Neural crest cell (in vitro differentiated cells): ENCODE results near the gene ACSL1. TPM values are rescaled to one million over a fixed set of nuclear protein-coding genes. Genes with fewer than 3 reads are reported as not detected.

Experiments
- DNase-seq: peaks from one replicate; pipeline ENCODE4 v3.0.0; 2021; ENCODE audit warnings: low read depth, mixed read lengths, low spot score
- H3K27ac Mint-ChIP-seq: one replicate; pipeline ENCODE4 v1.8.0; 2021; ENCODE audit warnings: mild to moderate bottlenecking, mixed read lengths; ENCODE audit not compliant: unreplicated experiment
- H3K27me3 Mint-ChIP-seq: 2 replicates; pipeline ENCODE4 v1.8.0; 2021; ENCODE audit warnings: low read depth, mild to moderate bottlenecking, mixed read lengths
- H3K36me3 Mint-ChIP-seq: 2 replicates; pipeline ENCODE4 v1.8.0; 2021; ENCODE audit warnings: low read depth, mild to moderate bottlenecking, mixed read lengths
- H3K4me1 Mint-ChIP-seq: 2 replicates; pipeline ENCODE4 v1.8.0; 2021; ENCODE audit warnings: mixed read lengths
- H3K4me3 Mint-ChIP-seq: one replicate; pipeline ENCODE4 v1.8.0; 2021; ENCODE audit warnings: mild to moderate bottlenecking, mixed read lengths
- H3K9me3 Mint-ChIP-seq: 2 replicates; pipeline ENCODE4 v1.8.0; 2021; ENCODE audit warnings: mixed read lengths
- total RNA-seq: library from RNA; stranded (reverse); gene quantifications from 2 replicates; pipeline ENCODE4 v1.2.1, GENCODE V29; 2021
- TF ChIP-seq, protein P1 (sequence below): fragments of 200-600 bp; sonication (generic); conservative IDR thresholded peaks from 2 replicates; pipeline ENCODE4 v1.5.0; 2021; ENCODE audit warnings: antibody characterized with exemption, mild to moderate bottlenecking

Gene ACSL1
- total RNA-seq, 1 donor from 2014 or later: 10.4 TPM

- no peaks in the 10 kb centered on the region for H3K27me3 Mint-ChIP-seq
- TF ChIP-seq, protein P1, sequence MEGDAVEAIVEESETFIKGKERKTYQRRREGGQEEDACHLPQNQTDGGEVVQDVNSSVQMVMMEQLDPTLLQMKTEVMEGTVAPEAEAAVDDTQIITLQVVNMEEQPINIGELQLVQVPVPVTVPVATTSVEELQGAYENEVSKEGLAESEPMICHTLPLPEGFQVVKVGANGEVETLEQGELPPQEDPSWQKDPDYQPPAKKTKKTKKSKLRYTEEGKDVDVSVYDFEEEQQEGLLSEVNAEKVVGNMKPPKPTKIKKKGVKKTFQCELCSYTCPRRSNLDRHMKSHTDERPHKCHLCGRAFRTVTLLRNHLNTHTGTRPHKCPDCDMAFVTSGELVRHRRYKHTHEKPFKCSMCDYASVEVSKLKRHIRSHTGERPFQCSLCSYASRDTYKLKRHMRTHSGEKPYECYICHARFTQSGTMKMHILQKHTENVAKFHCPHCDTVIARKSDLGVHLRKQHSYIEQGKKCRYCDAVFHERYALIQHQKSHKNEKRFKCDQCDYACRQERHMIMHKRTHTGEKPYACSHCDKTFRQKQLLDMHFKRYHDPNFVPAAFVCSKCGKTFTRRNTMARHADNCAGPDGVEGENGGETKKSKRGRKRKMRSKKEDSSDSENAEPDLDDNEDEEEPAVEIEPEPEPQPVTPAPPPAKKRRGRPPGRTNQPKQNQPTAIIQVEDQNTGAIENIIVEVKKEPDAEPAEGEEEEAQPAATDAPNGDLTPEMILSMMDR: no peak
- no peaks in the 10 kb centered on the region for H3K9me3 Mint-ChIP-seq
- H3K4me1 Mint-ChIP-seq: peaks cover 3% of the 10 kb centered on the region
- no peak for DNase-seq
- no peak overlapping the region for H3K4me3 Mint-ChIP-seq
- H3K36me3 Mint-ChIP-seq: peaks cover 4% of the 10 kb centered on the region
- H3K27ac Mint-ChIP-seq: no peak overlapping the region
Measured at GRCh38 chr4:184764601-184765000, 61.2 kb downstream of the ACSL1 start.

GRCh38 chr4:184763150-184763780, 62.5 kb downstream of the ACSL1 start:
- H3K4me3 Mint-ChIP-seq: no peak overlapping the region
- H3K27ac Mint-ChIP-seq: no peak overlapping the region
- no peaks in the 10 kb centered on the region for H3K27me3 Mint-ChIP-seq
- H3K36me3 Mint-ChIP-seq: peaks cover 6% of the 10 kb centered on the region
- no peaks in the 10 kb centered on the region for H3K9me3 Mint-ChIP-seq
- no peak for DNase-seq
- TF ChIP-seq, protein P1: no peak
- no peaks in the 10 kb centered on the region for H3K4me1 Mint-ChIP-seq

- H3K4me1 Mint-ChIP-seq: peaks cover 3% of the 10 kb centered on the region
- no peak overlapping the region for H3K4me3 Mint-ChIP-seq
- no peaks in the 10 kb centered on the region for H3K9me3 Mint-ChIP-seq
- H3K27me3 Mint-ChIP-seq: no peaks in the 10 kb centered on the region
- peaks cover 6% of the 10 kb centered on the region for H3K36me3 Mint-ChIP-seq
- DNase-seq: no peak
- TF ChIP-seq, protein P1: no peak
- no peak overlapping the region for H3K27ac Mint-ChIP-seq
Measured at GRCh38 chr4:184762100-184762499, 63.7 kb downstream of the ACSL1 start.

DNA sequence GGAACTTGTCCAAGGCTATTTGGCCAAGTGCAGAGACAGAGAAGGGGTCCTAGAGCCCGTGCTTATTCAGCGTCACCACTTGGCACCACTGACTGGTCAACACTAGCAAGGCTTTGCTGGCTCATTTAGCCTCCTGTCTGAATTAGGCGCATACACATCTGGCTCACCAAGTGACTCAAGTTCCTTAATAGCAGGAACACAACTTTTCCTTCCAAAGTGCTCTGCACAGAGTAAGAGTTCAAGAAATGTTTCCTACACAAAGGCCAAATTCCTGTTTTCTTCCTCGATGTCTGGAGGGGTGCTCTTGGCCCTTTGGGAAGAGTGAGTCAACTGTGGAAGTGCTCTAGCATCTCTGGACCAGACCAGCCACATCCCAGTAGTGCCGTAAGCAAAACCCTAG, 65.1 kb downstream of the ACSL1 start:
- H3K36me3 Mint-ChIP-seq: peaks cover 6% of the 10 kb centered on the region
- H3K4me1 Mint-ChIP-seq: peaks cover 5% of the 10 kb centered on the region
- H3K9me3 Mint-ChIP-seq: no peaks in the 10 kb centered on the region
- H3K4me3 Mint-ChIP-seq: no peak overlapping the region
- DNase-seq: no peak
- TF ChIP-seq, protein P1: no peak
- H3K27me3 Mint-ChIP-seq: no peaks in the 10 kb centered on the region
- no peak overlapping the region for H3K27ac Mint-ChIP-seq

GRCh38 chr4:184757810-184758209, 68.0 kb downstream of the ACSL1 start:
- no peaks in the 10 kb centered on the region for H3K27me3 Mint-ChIP-seq
- TF ChIP-seq, protein P1: no peak
- no peak overlapping the region for H3K27ac Mint-ChIP-seq

More at GRCh38 chr4:184757810-184758209, 68.0 kb downstream of the ACSL1 start:
- no peak for DNase-seq
- H3K4me3 Mint-ChIP-seq: no peak overlapping the region
- H3K4me1 Mint-ChIP-seq: peaks cover 5% of the 10 kb centered on the region
- H3K9me3 Mint-ChIP-seq: no peaks in the 10 kb centered on the region
- peaks cover 6% of the 10 kb centered on the region for H3K36me3 Mint-ChIP-seq
